OCI-LY3 (cell line): ENCODE measurements around the gene BTAF1.

Source experiments
- H2AFZ ChIP-seq: fragments of 200-600, 300-600 bp; shearing (Covaris generic); 2 replicates; pipeline ENCODE4 v1.6.0; 2014; ENCODE audit warnings: antibody characterized with exemption, low read depth, low read length
- H3K27ac ChIP-seq: fragments of 200-600, 300-600 bp; sonication (generic); 2 replicates; pipeline ENCODE4 v1.5.1; 2014; ENCODE audit warnings: mild to moderate bottlenecking, low read length, moderate library complexity, mixed read lengths
- H3K27me3 ChIP-seq: fragments of 200-600, 300-600 bp; sonication (generic); 2 replicates; pipeline ENCODE4 v1.6.1; 2014; ENCODE audit warnings: low read depth, low read length, mixed read lengths
- H3K36me3 ChIP-seq: fragments of 200-600, 300-600 bp; sonication (generic); replicated peaks from 2 replicates; pipeline ENCODE3; 2014; ENCODE audit warnings: low read depth, low read length, mixed read lengths
- H3K4me1 ChIP-seq: fragments of 300-600, 200-600 bp; sonication (generic); 2 replicates; pipeline ENCODE4 v1.6.1; 2014; ENCODE audit warnings: low read length, mixed read lengths
- H3K4me2 ChIP-seq: fragments of 200-600, 300-600 bp; sonication (generic); 2 replicates; pipeline ENCODE4 v1.6.1; 2014; ENCODE audit warnings: low read length, mixed read lengths
- H3K4me3 ChIP-seq: fragments of 300-600, 200-600 bp; sonication (generic); 2 replicates; pipeline ENCODE4 v1.5.1; 2014; ENCODE audit warnings: antibody characterized with exemption, mild to moderate bottlenecking, low read length, moderate library complexity
- H3K79me2 ChIP-seq: fragments of 300-600, 200-600 bp; shearing (Covaris generic); 2 replicates; pipeline ENCODE4 v1.6.1; 2014; ENCODE audit warnings: mild to moderate bottlenecking, low read length, mixed read lengths
- H3K9ac ChIP-seq: fragments of 300-600, 200-600 bp; shearing (Covaris generic); 2 replicates; pipeline ENCODE4 v1.6.0; 2014; ENCODE audit warnings: mild to moderate bottlenecking, low read length, moderate library complexity
- H3K9me3 ChIP-seq: fragments of 200-600, 300-600 bp; shearing (Covaris generic); 2 replicates; pipeline ENCODE4 v1.6.1; 2014; ENCODE audit warnings: low read length, mixed read lengths; ENCODE audit not compliant: insufficient read depth
- H4K20me1 ChIP-seq: fragments of 200-600, 300-600 bp; sonication (generic); 2 replicates; pipeline ENCODE4 v1.6.1; 2016; ENCODE audit warnings: low read length, mixed read lengths; ENCODE audit not compliant: insufficient read depth
- CTCF ChIP-seq: fragments of 200-600, 300-600 bp; sonication (generic); IDR thresholded peaks from 2 replicates; pipeline ENCODE4 v1.5.1; 2014; ENCODE audit warnings: antibody characterized with exemption, low read length, low read depth
- EZH2phosphoT487 ChIP-seq: fragments of 200-600 bp; shearing (Covaris generic); IDR thresholded peaks from 2 replicates; pipeline ENCODE4 v1.6.1; 2018; ENCODE audit warnings: antibody characterized with exemption, mixed run types, low read depth

Gene BTAF1

GRCh38 chr10:92052088-92052487 lies 128.5 kb downstream of the BTAF1 start:
- Histone ChIP-seq H3K27me3 (no peaks in the 10 kb centered on the region), H3K79me2 (no peaks in the 10 kb centered on the region), H2AFZ (no peak overlapping the region), H3K4me2 (no peak overlapping the region), H4K20me1 (no peaks in the 10 kb centered on the region), H3K9ac (no peak overlapping the region), H3K9me3 (no peaks in the 10 kb centered on the region), H3K36me3 (no peaks in the 10 kb centered on the region), H3K27ac (no peak overlapping the region), H3K4me3 (no peak overlapping the region), H3K4me1 (peaks cover 7% of the 10 kb centered on the region; the same call in 1 of the 2 replicates)
- TF ChIP-seq EZH2phosphoT487 (no peak), CTCF (no peak)

- Histone ChIP-seq H3K9ac (no peak overlapping the region), H3K9me3 (no peaks in the 10 kb centered on the region), H2AFZ (no peak overlapping the region), H3K79me2 (no peaks in the 10 kb centered on the region), H3K36me3 (no peaks in the 10 kb centered on the region), H3K4me3 (no peak overlapping the region), H4K20me1 (no peaks in the 10 kb centered on the region), H3K27ac (no peak overlapping the region), H3K4me2 (no peak overlapping the region), H3K4me1 (peaks cover 6% of the 10 kb centered on the region; the same call in 1 of the 2 replicates), H3K27me3 (no peaks in the 10 kb centered on the region)
- no peak for TF ChIP-seq CTCF
- TF ChIP-seq EZH2phosphoT487: no peak
These were observed 129.2 kb downstream of the BTAF1 start for GRCh38 chr10:92052741-92053140.

GRCh38 chr10:92054807-92055206 lies 131.2 kb downstream of the BTAF1 start:
- no peak overlapping the region for H3K9ac ChIP-seq
- H3K4me1 ChIP-seq: no peaks in the 10 kb centered on the region
- no peaks in the 10 kb centered on the region for H3K36me3 ChIP-seq
- H3K4me3 ChIP-seq: no peak overlapping the region
- no peaks in the 10 kb centered on the region for H3K27me3 ChIP-seq
- no peak overlapping the region for H3K27ac ChIP-seq
- no peak for TF ChIP-seq EZH2phosphoT487
- TF ChIP-seq CTCF: no peak
- no peak overlapping the region for H3K4me2 ChIP-seq
- H3K9me3 ChIP-seq: no peaks in the 10 kb centered on the region
- no peak overlapping the region for H2AFZ ChIP-seq
- H3K79me2 ChIP-seq: no peaks in the 10 kb centered on the region
- H4K20me1 ChIP-seq: no peaks in the 10 kb centered on the region

GRCh38 chr10:92062273-92062672 lies 138.7 kb downstream of the BTAF1 start:
- H3K4me2 ChIP-seq: no peak overlapping the region
- H4K20me1 ChIP-seq: no peaks in the 10 kb centered on the region
- no peaks in the 10 kb centered on the region for H3K9me3 ChIP-seq
- H3K4me3 ChIP-seq: no peak overlapping the region
- no peaks in the 10 kb centered on the region for H3K79me2 ChIP-seq
- H2AFZ ChIP-seq: no peak overlapping the region
- TF ChIP-seq EZH2phosphoT487: no peak
- TF ChIP-seq CTCF: no peak
- H3K27me3 ChIP-seq: no peaks in the 10 kb centered on the region
- H3K27ac ChIP-seq: no peak overlapping the region
- H3K4me1 ChIP-seq: no peaks in the 10 kb centered on the region
- no peaks in the 10 kb centered on the region for H3K36me3 ChIP-seq
- H3K9ac ChIP-seq: no peak overlapping the region
